K562 (cell line): ENCODE results near the gene HLA-DOA. TPM values are rescaled to one million over a fixed set of nuclear protein-coding genes. Genes with fewer than 3 reads are reported as not detected.

Experiments used
- ATF6 ChIP-seq: sonication (generic); formaldehyde crosslinking; IDR thresholded peaks from 2 replicates; pipeline ENCODE4 v1.4.0; 2020; ENCODE audit warnings: mild to moderate bottlenecking, missing genetic modification reagents
- ATF7 ChIP-seq: fragments of 450-650 bp; IDR thresholded peaks from 2 replicates; pipeline ENCODE4 v1.7.1; 2014; ENCODE audit warnings: mild to moderate bottlenecking, moderate library complexity
- CHD1 ChIP-seq: fragments of 200-600 bp; sonication (generic); IDR thresholded peaks from one replicate; pipeline ENCODE4 v1.6.1; 2012; ENCODE audit warnings: mild to moderate bottlenecking, moderate library complexity, low read length, inconsistent platforms
- E2F6 ChIP-seq, 2 experiments: IDR thresholded peaks; 2 replicates each; pipeline ENCODE4 v1.6.1; 2011; ENCODE audit warnings: borderline replicate concordance in 1 of 2, control low read depth in 1 of 2, low read depth in 1 of 2, low read length in 1 of 2, mild to moderate bottlenecking in 1 of 2, mixed read lengths in 1 of 2, moderate library complexity in 1 of 2; ENCODE audit not compliant: insufficient read depth in 1 of 2, insufficient read length in 1 of 2, poor library complexity in 1 of 2, severe bottlenecking in 1 of 2; ENCODE audit errors: extremely low read depth in 1 of 2
- ERF ChIP-seq: fragments of 450-650 bp; formaldehyde crosslinking; IDR thresholded peaks from 2 replicates; pipeline ENCODE4 v1.4.0; 2020; ENCODE audit warnings: mild to moderate bottlenecking, mixed read lengths
- GATAD2A ChIP-seq: fragments of 450-650 bp; IDR thresholded peaks from 2 replicates; pipeline ENCODE4 v1.6.1; 2017
- HCFC1 ChIP-seq: IDR thresholded peaks from 2 replicates; pipeline ENCODE4 v1.6.1; 2012; ENCODE audit warnings: low read depth, low read length, improper control_type of control experiment
- JUND ChIP-seq, 2 experiments: IDR thresholded peaks; 2 replicates in 1 of 2; 3 replicates in 1 of 2; pipeline ENCODE4 v1.6.1; 2011; ENCODE audit warnings: borderline replicate concordance in 2 of 2, low read depth in 2 of 2, low read length in 2 of 2, improper control_type of control experiment in 1 of 2, missing biosample characterization in 1 of 2, missing genetic modification characterization in 1 of 2, missing genetic modification reagents in 1 of 2
- MITF ChIP-seq: IDR thresholded peaks from 2 replicates; pipeline ENCODE4 v1.6.1; 2014; ENCODE audit warnings: antibody characterized with exemption
- MTF1 ChIP-seq: fragments of 250-450 bp; sonication (Bioruptor Pico); IDR thresholded peaks from 2 replicates; pipeline ENCODE4 v1.9.0; 2021; ENCODE audit warnings: moderate library complexity, mild to moderate bottlenecking, inconsistent platforms, borderline replicate concordance
- MXD1 ChIP-seq: fragments of 250-450 bp; sonication (Bioruptor Pico); IDR thresholded peaks from 2 replicates; pipeline ENCODE4 v1.8.0; 2021; ENCODE audit warnings: borderline replicate concordance, mild to moderate bottlenecking, moderate library complexity; ENCODE audit not compliant: poor library complexity, severe bottlenecking
- NCOA4 ChIP-seq: fragments of 450-650 bp; IDR thresholded peaks from 2 replicates; pipeline ENCODE4 v1.6.1; 2018; ENCODE audit warnings: mild to moderate bottlenecking; ENCODE audit not compliant: partially characterized antibody
- PML ChIP-seq: IDR thresholded peaks from 2 replicates; pipeline ENCODE4 v1.6.1; 2012; ENCODE audit warnings: low read length, inconsistent platforms
- PURB ChIP-seq: sonication (generic); formaldehyde crosslinking; IDR thresholded peaks from 2 replicates; pipeline ENCODE4 v1.9.0; 2021; ENCODE audit warnings: low read depth, mild to moderate bottlenecking, missing genetic modification reagents
- SIRT6 ChIP-seq: IDR thresholded peaks from one replicate; pipeline ENCODE4 v1.6.1; 2012; ENCODE audit warnings: low read depth, mild to moderate bottlenecking, control low read depth, inconsistent platforms, low read length, moderate library complexity
- SLC30A9 ChIP-seq: fragments of 250-450 bp; sonication (Bioruptor Pico); IDR thresholded peaks from 2 replicates; pipeline ENCODE4 v1.8.0; 2022; ENCODE audit warnings: mild to moderate bottlenecking, moderate library complexity
- TAF7 ChIP-seq: fragments of 450-650 bp; IDR thresholded peaks from 2 replicates; pipeline ENCODE4 v1.6.1; 2016; ENCODE audit warnings: missing genetic modification characterization, missing compliant biosample characterization
- TSC22D4 ChIP-seq: fragments of 450-650 bp; IDR thresholded peaks from 2 replicates; pipeline ENCODE4 v1.6.1; 2016; ENCODE audit warnings: missing genetic modification characterization, missing biosample characterization, control low read depth
- ZFP30 ChIP-seq: fragments of 250-450 bp; sonication (Bioruptor Pico); IDR thresholded peaks from 2 replicates; pipeline ENCODE4 v1.8.0; 2022; ENCODE audit warnings: moderate library complexity, mild to moderate bottlenecking, inconsistent platforms, borderline replicate concordance
- ZKSCAN8 ChIP-seq: fragments of 200-800 bp; sonication (Bioruptor generic); IDR thresholded peaks from 2 replicates; pipeline ENCODE4 v1.6.1; 2016; ENCODE audit warnings: missing genetic modification characterization, missing compliant biosample characterization
- ZNF384 ChIP-seq: IDR thresholded peaks from 2 replicates; pipeline ENCODE4 v1.6.1; 2012; ENCODE audit warnings: low read depth, low read length, improper control_type of control experiment
- polyA plus RNA-seq, 8 experiments: library from polyadenylated mRNA; depleted of rRNA in 4 of 8; stranded (reverse) in 5 of 8; unstranded in 3 of 8; fragments of >200 nt; fragmentation: Nextera tagmentation in 2 of 8; fragmentation: Illumina TruSeq in 1 of 8; extraction: Ambion mirVana in 2 of 8; extraction: Trizol in 1 of 8; gene quantifications; 2 replicates each; pipeline versions ENCODE4 v1.2.1 to v1.2.3, GENCODE V29; 2011 to 2014; ENCODE audit warnings: inconsistent platforms in 1 of 8, missing spikeins in 1 of 8
- total RNA-seq, 7 experiments: library from RNA; depleted of rRNA in 6 of 7; stranded (reverse); fragments of >200 nt in 6 of 7; fragmentation: Illumina TruSeq in 2 of 7; extraction: Trizol in 2 of 7; gene quantifications; 2 replicates each; pipeline versions ENCODE4 v1.2.1 to v1.2.3, GENCODE V29; 2011 to 2021; ENCODE audit warnings: low replicate concordance in 1 of 7

Gene HLA-DOA
- total and polyA plus RNA-seq, 9 of the 15 experiments (the other 6 are each of a cell fraction or from before 2014, with no cell fraction given) = 0.07 TPM; not detected in 8

- TF ChIP-seq PML = no peak; the same call in 1 of the 2 replicates
- TF ChIP-seq TAF7 = peak; percentile 66
- TF ChIP-seq MTF1 (CRISPR knock-in tag) = no peak
- no peak for TF ChIP-seq ATF6 (CRISPR knock-in tag)
- no peak for TF ChIP-seq MXD1 (CRISPR knock-in tag)
- TF ChIP-seq JUND (IDR thresholded peaks at IDR 0.05; ENCODE audit: borderline replicate concordance, low read depth, low read length) = 0 out of 2 replicates have a peak, but pooled peaks have one; percentile 11
- no peak for TF ChIP-seq JUND (tag; IDR thresholded peaks at IDR 0.05; ENCODE audit: borderline replicate concordance, low read depth, low read length)
- TF ChIP-seq TSC22D4 (tag) = no peak
- no peak for TF ChIP-seq PURB (CRISPR knock-in tag)
- TF ChIP-seq HCFC1 = peak; percentile 4; the same call in 1 of the 2 replicates
- peak; percentile 61 to 75 for TF ChIP-seq E2F6 (IDR thresholded peaks at IDR 0.05; ENCODE audit: borderline replicate concordance in 1 of 2, extremely low read depth in 1 of 2, insufficient read depth in 1 of 2, insufficient read length in 1 of 2, low read depth in 1 of 2, low read length in 1 of 2, poor library complexity in 1 of 2, severe bottlenecking in 1 of 2)
- no peak for TF ChIP-seq SIRT6
- peak; percentile 100 for TF ChIP-seq CHD1
- no peak for TF ChIP-seq ZNF384
- no peak for TF ChIP-seq SLC30A9 (CRISPR knock-in tag)
- no peak for TF ChIP-seq ERF
- no peak for TF ChIP-seq ATF7
- TF ChIP-seq MITF = no peak; the same call in 1 of the 2 replicates
- no peak for TF ChIP-seq ZFP30 (CRISPR knock-in tag)
- no peak for TF ChIP-seq NCOA4
- TF ChIP-seq ZKSCAN8 (CRISPR knock-in tag) = no peak
- no peak; the same call in 1 of the 2 replicates for TF ChIP-seq GATAD2A
Measured at GRCh38 chr6:32968867-32969684, 40.3 kb downstream of the HLA-DOA start (continued).
